H1 (cell line): ENCODE data around the gene RPL3. TPM values are rescaled to one million over a fixed set of nuclear protein-coding genes. Genes with fewer than 3 reads are reported as not detected.

Experiments used
- CTCF ChIA-PET: fragments of 300-600 bp; sonication (Branson Sonifier 250); formaldehyde crosslinking; loops from one replicate; lab custom pipeline; 2021; ENCODE audit not compliant: partially characterized antibody; lab: Charles Lee
- POLR2A ChIA-PET: fragments of 300-600 bp; sonication (Branson Sonifier 250); formaldehyde crosslinking; loops from one replicate; lab custom pipeline; 2021; ENCODE audit warnings: inconsistent platforms; ENCODE audit not compliant: partially characterized antibody; lab: Charles Lee
- DNase-seq, 2 experiments: peaks; one replicate each; pipeline versions ENCODE4 v3.0.0 to v3.0.0-alpha.2; 2010 to 2022; ENCODE audit warnings: low spot score in 2 of 2, low read depth in 1 of 2, mixed read lengths in 1 of 2
- FAIRE-seq: peaks from 2 replicates; lab custom pipeline; 2011; peaks lifted over from hg19 to GRCh38; lab: Jason Lieb, UNC
- H2AFZ ChIP-seq: 2 replicates; pipeline ENCODE4 v1.8.1; 2012; ENCODE audit warnings: low read length, inconsistent platforms
- H2AK5ac ChIP-seq: 2 replicates; pipeline ENCODE4 v1.6.1; 2013; ENCODE audit warnings: low read depth, low read length
- H2BK120ac ChIP-seq: replicated peaks from 2 replicates; pipeline ENCODE3; 2013; ENCODE audit warnings: low read depth, low read length, inconsistent platforms
- H2BK12ac ChIP-seq: 2 replicates; pipeline ENCODE4 v1.6.1; 2013; ENCODE audit warnings: low read depth, low read length
- H2BK15ac ChIP-seq: 2 replicates; pipeline ENCODE4 v1.6.1; 2013; ENCODE audit warnings: low read length
- H2BK20ac ChIP-seq: 2 replicates; pipeline ENCODE4 v1.6.1; 2013; ENCODE audit warnings: low read length
- H2BK5ac ChIP-seq: 2 replicates; pipeline ENCODE4 v1.6.1; 2013; ENCODE audit warnings: low read depth, low read length
- H3K14ac ChIP-seq: 2 replicates; pipeline ENCODE4 v1.6.1; 2013; ENCODE audit warnings: inconsistent platforms; ENCODE audit not compliant: insufficient read length
- H3K18ac ChIP-seq: 2 replicates; pipeline ENCODE4 v1.6.1; 2013; ENCODE audit warnings: low read length; ENCODE audit errors: extremely low read depth
- H3K23ac ChIP-seq: 2 replicates; pipeline ENCODE4 v1.6.1; 2013; ENCODE audit warnings: inconsistent platforms; ENCODE audit not compliant: insufficient read length
- H3K23me2 ChIP-seq: 2 replicates; pipeline ENCODE4 v1.6.1; 2013; ENCODE audit warnings: low read depth, low read length
- H3K27ac ChIP-seq: 2 replicates; pipeline ENCODE4 v1.6.1; 2011; ENCODE audit warnings: low read depth, low read length, inconsistent platforms
- H3K27me3 ChIP-seq, 4 experiments: replicated peaks in 1 of 4; 1 replicate in 1 of 4; 2 replicates in 3 of 4; pipeline versions ENCODE4 v1.6.1 to v1.8.1; 2011 to 2013; ENCODE audit warnings: low read length in 3 of 4, mild to moderate bottlenecking in 3 of 4, inconsistent platforms in 2 of 4, mixed read lengths in 2 of 4, moderate library complexity in 1 of 4; ENCODE audit not compliant: control insufficient read depth in 3 of 4, insufficient read depth in 3 of 4; ENCODE audit errors: extremely low read depth in 1 of 4
- H3K36me3 ChIP-seq, 4 experiments: 2 replicates each; pipeline versions ENCODE4 v1.6.1 to v1.8.1; 2011 to 2013; ENCODE audit warnings: mild to moderate bottlenecking in 4 of 4, low read length in 3 of 4, moderate library complexity in 2 of 4, control low read depth in 1 of 4, inconsistent platforms in 1 of 4; ENCODE audit not compliant: insufficient read depth in 4 of 4, control insufficient read depth in 2 of 4
- H3K4ac ChIP-seq: replicated peaks from 2 replicates; pipeline ENCODE3; 2013; ENCODE audit warnings: low read length, low read depth, mixed read lengths, inconsistent platforms; ENCODE audit not compliant: insufficient read length
- H3K4me1 ChIP-seq, 4 experiments: replicated peaks in 1 of 4; 1 replicate in 1 of 4; 2 replicates in 3 of 4; pipeline versions ENCODE4 v1.6.1 to v1.8.1; 2011 to 2013; ENCODE audit warnings: low read length in 3 of 4, inconsistent platforms in 2 of 4, mixed read lengths in 1 of 4; ENCODE audit not compliant: insufficient read depth in 4 of 4, control insufficient read depth in 3 of 4
- H3K4me2 ChIP-seq, 2 experiments: 2 replicates each; pipeline versions ENCODE4 v1.6.1 to v1.8.1; 2011 to 2013; ENCODE audit warnings: low read depth in 2 of 2, low read length in 2 of 2, control low read depth in 1 of 2, inconsistent platforms in 1 of 2, mild to moderate bottlenecking in 1 of 2; ENCODE audit not compliant: insufficient read depth in 1 of 2
- H3K4me3 ChIP-seq, 4 experiments: fragments of 200-600, 300-600 bp in 1 of 4; sonication (generic), shearing (Covaris generic), sonication (Bioruptor Twin) in 1 of 4; 2 replicates each; pipeline versions ENCODE4 v1.5.1 to v1.8.1; 2011 to 2016; ENCODE audit warnings: low read length in 4 of 4, low read depth in 3 of 4, control low read depth in 2 of 4, inconsistent platforms in 2 of 4, mild to moderate bottlenecking in 2 of 4, mixed read lengths in 1 of 4, moderate library complexity in 1 of 4; ENCODE audit not compliant: insufficient read depth in 2 of 4; ENCODE audit errors: extremely low read depth in 1 of 4
- H3K56ac ChIP-seq: replicated peaks from 2 replicates; pipeline ENCODE3; 2013; ENCODE audit warnings: low read depth, mild to moderate bottlenecking, mixed read lengths, low read length, inconsistent platforms; ENCODE audit not compliant: insufficient read length
- H3K79me1 ChIP-seq: 2 replicates; pipeline ENCODE4 v1.6.1; 2013; ENCODE audit warnings: low read depth, low read length, control low read depth
- H3K79me2 ChIP-seq, 2 experiments: 2 replicates each; pipeline versions ENCODE4 v1.6.1 to v1.8.1; 2012 to 2013; ENCODE audit warnings: low read length in 2 of 2, mild to moderate bottlenecking in 2 of 2, inconsistent platforms in 1 of 2; ENCODE audit not compliant: insufficient read depth in 2 of 2, control insufficient read depth in 1 of 2
- H3K9ac ChIP-seq, 4 experiments: replicated peaks in 1 of 4; 1 replicate in 1 of 4; 2 replicates in 3 of 4; pipeline versions ENCODE4 v1.6.1 to v1.8.1; 2011 to 2013; ENCODE audit warnings: low read depth in 3 of 4, low read length in 3 of 4, control low read depth in 2 of 4, mild to moderate bottlenecking in 2 of 4, moderate library complexity in 2 of 4, inconsistent platforms in 1 of 4; ENCODE audit errors: extremely low read depth in 1 of 4
- H3K9me3 ChIP-seq, 2 experiments: 2 replicates each; pipeline versions ENCODE4 v1.6.1 to v1.8.1; 2012 to 2013; ENCODE audit warnings: mild to moderate bottlenecking in 2 of 2, moderate library complexity in 2 of 2, control low read depth in 1 of 2, inconsistent platforms in 1 of 2, low read depth in 1 of 2, low read length in 1 of 2, mixed read lengths in 1 of 2; ENCODE audit not compliant: insufficient read depth in 2 of 2
- H4K20me1 ChIP-seq, 2 experiments: replicated peaks in 1 of 2; 2 replicates each; pipeline versions ENCODE3 to v1.8.1; 2011 to 2013; ENCODE audit warnings: inconsistent platforms in 2 of 2, low read length in 2 of 2, mild to moderate bottlenecking in 1 of 2; ENCODE audit not compliant: insufficient read depth in 2 of 2, control insufficient read depth in 1 of 2
- H4K5ac ChIP-seq: 2 replicates; pipeline ENCODE4 v1.6.1; 2013; ENCODE audit warnings: low read length, low read depth, mixed read lengths, inconsistent platforms; ENCODE audit not compliant: insufficient read length
- H4K8ac ChIP-seq: 2 replicates; pipeline ENCODE4 v1.8.0; 2013; ENCODE audit warnings: mild to moderate bottlenecking, moderate library complexity, low read length, inconsistent platforms; ENCODE audit not compliant: insufficient read depth; ENCODE audit errors: extremely low read depth
- H4K91ac ChIP-seq: replicated peaks from 2 replicates; pipeline ENCODE3; 2013; ENCODE audit warnings: low read length, mixed read lengths, inconsistent platforms; ENCODE audit not compliant: insufficient read length
- EZH2 ChIP-seq: fragments of 200-600 bp; sonication (generic); IDR thresholded peaks from 2 replicates; pipeline ENCODE4 v1.7.1; 2012; ENCODE audit warnings: low read depth, mild to moderate bottlenecking, moderate library complexity, low read length, inconsistent platforms; ENCODE audit not compliant: severe bottlenecking
- JUN ChIP-seq: IDR thresholded peaks from 2 replicates; pipeline ENCODE4 v1.6.1; 2011; ENCODE audit warnings: low read depth, mild to moderate bottlenecking, improper control_type of control experiment, low read length
- PHF8 ChIP-seq: fragments of 200-600 bp; sonication (generic); conservative IDR thresholded peaks from 2 replicates; pipeline ENCODE4 v1.7.1; 2012; ENCODE audit warnings: low read depth, mild to moderate bottlenecking, inconsistent platforms, low read length, moderate library complexity
- RXRA ChIP-seq: IDR thresholded peaks from 2 replicates; pipeline ENCODE4 v1.6.1; 2011; ENCODE audit warnings: low read depth, mild to moderate bottlenecking, low read length, moderate library complexity; ENCODE audit not compliant: insufficient read depth
- SIRT6 ChIP-seq: IDR thresholded peaks from one replicate; pipeline ENCODE4 v1.7.1; 2012; ENCODE audit warnings: low read length, inconsistent platforms
- SUZ12 ChIP-seq: fragments of 200-600 bp; sonication (generic); IDR thresholded peaks from 2 replicates; pipeline ENCODE4 v1.6.1; 2012; ENCODE audit warnings: mild to moderate bottlenecking, inconsistent platforms, low read length, moderate library complexity, mixed read lengths
- TBP ChIP-seq: IDR thresholded peaks from 2 replicates; pipeline ENCODE4 v1.6.1; 2011; ENCODE audit warnings: low read depth, low read length, improper control_type of control experiment
- WGBS, 2 experiments: shearing (Covaris generic) in 1 of 2; methylation state at CpG; one replicate each; pipeline versions ENCODE4 v1.1.6 to v1.1.7; 2013 to 2015; ENCODE audit warnings: low lambda C conversion rate in 2 of 2, mixed read lengths in 2 of 2, inconsistent platforms in 1 of 2, low coverage in 1 of 2, missing lambda C conversion rate in 1 of 2; ENCODE audit not compliant: insufficient replicate concordance in 2 of 2, insufficient coverage in 1 of 2, insufficient read length in 1 of 2; ENCODE audit errors: extremely low coverage in 1 of 2, missing lambda C conversion rate in 1 of 2; 5-methylcytosine and 5-hydroxymethylcytosine counted together
- polyA plus RNA-seq, 7 experiments: library from polyadenylated mRNA; depleted of rRNA in 3 of 7; stranded (reverse) in 5 of 7; unstranded in 2 of 7; fragments of >200 nt in 5 of 7; fragments of 200-250 nt in 2 of 7; gene quantifications; 1 replicate in 5 of 7; 2 replicates in 1 of 7; 4 replicates in 1 of 7; pipeline versions ENCODE4 v1.2.1 to v1.2.3, GENCODE V29; 2011 to 2013; ENCODE audit warnings: missing spikeins in 2 of 7, mixed read lengths in 2 of 7
- total RNA-seq: library from RNA; stranded (reverse); fragmentation: NEBNext Ultra II Directional; extraction: Animal tissue kit (Norgen Biotek cat#: 25700); gene quantifications from 2 replicates; pipeline ENCODE4 v1.2.1, GENCODE V29; 2021
- TF ChIP-seq, protein P1 (sequence below): IDR thresholded peaks from 2 replicates; pipeline ENCODE4 v1.6.1; 2012; ENCODE audit warnings: inconsistent platforms
- TF ChIP-seq, protein P2 (sequence below): IDR thresholded peaks from 2 replicates; pipeline ENCODE4 v1.6.1; 2012; ENCODE audit warnings: inconsistent platforms

Gene RPL3
- total and polyA plus RNA-seq, 2 of the 8 experiments (the other 6 are each of a cell fraction or from before 2014, with no cell fraction given): 2,865 to 5,466 TPM

DNA sequence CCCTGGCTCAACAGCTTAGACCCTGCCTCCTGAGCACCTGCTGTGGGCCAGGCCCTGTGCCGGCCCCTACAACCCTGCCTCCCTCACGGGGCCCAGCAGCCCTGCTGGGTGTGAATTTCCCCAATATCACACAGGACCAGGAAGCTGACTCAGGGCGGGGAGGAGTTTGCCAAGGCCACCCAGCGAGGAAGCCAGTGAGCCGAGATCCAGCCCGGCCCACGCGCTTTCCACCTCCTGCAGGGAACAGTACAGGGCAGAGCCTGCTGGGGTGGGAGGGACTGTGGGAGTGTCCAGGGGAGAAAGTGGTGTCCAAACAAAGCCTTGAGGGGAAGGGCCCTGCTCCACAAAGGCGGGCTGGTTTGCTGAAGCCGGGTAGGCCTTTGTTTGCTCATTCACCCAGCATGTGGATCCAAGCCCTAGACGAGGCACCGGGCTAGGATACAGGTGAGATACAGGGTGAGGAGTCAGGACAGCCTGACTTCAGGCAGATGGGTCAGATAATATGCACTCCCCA lies 26.8 kb downstream of the RPL3 start:
- peaks cover 0 to 1% of the 10 kb centered on the region in 2 experiments for H4K20me1 ChIP-seq
- H2BK5ac ChIP-seq: peak overlapping the region; percentile 2; the same call in 1 of the 2 replicates
- 0 out of 2 replicates have a peak overlapping the region, but pooled peaks have one; percentile 80 for H2AK5ac ChIP-seq
- CTCF ChIA-PET: interaction anchor here (0.7 to 4.3 kb wide), 8 partner anchors 10 to 79 kb away, joined by 3 to 19 read pairs (median 6); no protein-coding TSS in a partner anchor
- no peaks in the 10 kb centered on the region; a peak in 1 of 7 replicates for H3K27me3 ChIP-seq
- no peaks in the 10 kb centered on the region for H3K36me3 ChIP-seq
- H3K4me3 ChIP-seq: no peak overlapping the region
- H4K5ac ChIP-seq: peak overlapping the region; percentile 25
- no peak overlapping the region for H3K14ac ChIP-seq
- no peak overlapping the region for H3K9ac ChIP-seq
- H3K27ac ChIP-seq: no peak overlapping the region
- H3K18ac ChIP-seq: peak overlapping the region; percentile 83
- 0 out of 2 replicates have a peak, but pooled peaks cover 2% of the 10 kb centered on the region for H3K23me2 ChIP-seq
- H2AFZ ChIP-seq: peak overlapping the region; percentile 83; the same call in 1 of the 2 replicates
- H2BK12ac ChIP-seq: peak overlapping the region; percentile 98; the same call in 1 of the 2 replicates
- POLR2A ChIA-PET: interaction anchor here (0.7 to 37.3 kb wide), 5 partner anchors 10 to 45 kb away, joined by 3 to 692 read pairs (median 5); partner anchors contain the start of gene RPL3
- no peak overlapping the region for H3K23ac ChIP-seq
- peak overlapping the region; percentile 72; the same call in 1 of the 2 replicates for H2BK20ac ChIP-seq
- TF ChIP-seq, protein P1, sequence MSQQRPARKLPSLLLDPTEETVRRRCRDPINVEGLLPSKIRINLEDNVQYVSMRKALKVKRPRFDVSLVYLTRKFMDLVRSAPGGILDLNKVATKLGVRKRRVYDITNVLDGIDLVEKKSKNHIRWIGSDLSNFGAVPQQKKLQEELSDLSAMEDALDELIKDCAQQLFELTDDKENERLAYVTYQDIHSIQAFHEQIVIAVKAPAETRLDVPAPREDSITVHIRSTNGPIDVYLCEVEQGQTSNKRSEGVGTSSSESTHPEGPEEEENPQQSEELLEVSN: peak; percentile 91
- no peak for TF ChIP-seq SUZ12
- TF ChIP-seq TBP: no peak
- TF ChIP-seq RXRA: no peak
- no peak for TF ChIP-seq EZH2
- no peak for TF ChIP-seq SIRT6
- TF ChIP-seq, protein P2, sequence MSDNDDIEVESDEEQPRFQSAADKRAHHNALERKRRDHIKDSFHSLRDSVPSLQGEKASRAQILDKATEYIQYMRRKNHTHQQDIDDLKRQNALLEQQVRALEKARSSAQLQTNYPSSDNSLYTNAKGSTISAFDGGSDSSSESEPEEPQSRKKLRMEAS: peak; percentile 83
- TF ChIP-seq JUN: no peak
- no peak for TF ChIP-seq PHF8
- TF ChIP-seq, all 59 proteins: peak for 2
- Histone ChIP-seq H2BK15ac (0 out of 2 replicates have a peak overlapping the region, but pooled peaks have one; percentile 72), H4K8ac (peak overlapping the region; percentile 94), H3K4me1 (peaks cover 0 to 16% (median 7%) of the 10 kb centered on the region in 4 experiments; a peak in 6 of 7 replicates), H3K79me1 (no peaks in the 10 kb centered on the region), H2BK120ac (peak overlapping the region; percentile 43), H3K4me2 (no peak overlapping the region), H4K91ac (peak overlapping the region; percentile 74), H3K9me3 (no peaks in the 10 kb centered on the region), H3K56ac (peak overlapping the region; percentile 46), H3K4ac (peak overlapping the region; percentile 96), H3K79me2 (no peaks in the 10 kb centered on the region)
- DNase-seq: peak in 1 of 2 experiments; percentile 62
- WGBS, 2 experiments: 53% methylated on average over 11 of the region's 12 CpGs; no CpG with 5 or more reads in 1 of the 2 experiments
- peak; percentile 57 for FAIRE-seq
